Measurements from ENCODE around the gene KRTAP25-1.
A peak's percentile ranks its signal among the peaks of the same experiment; 100 is the strongest.

KRTAP25-1 gene

DNA sequence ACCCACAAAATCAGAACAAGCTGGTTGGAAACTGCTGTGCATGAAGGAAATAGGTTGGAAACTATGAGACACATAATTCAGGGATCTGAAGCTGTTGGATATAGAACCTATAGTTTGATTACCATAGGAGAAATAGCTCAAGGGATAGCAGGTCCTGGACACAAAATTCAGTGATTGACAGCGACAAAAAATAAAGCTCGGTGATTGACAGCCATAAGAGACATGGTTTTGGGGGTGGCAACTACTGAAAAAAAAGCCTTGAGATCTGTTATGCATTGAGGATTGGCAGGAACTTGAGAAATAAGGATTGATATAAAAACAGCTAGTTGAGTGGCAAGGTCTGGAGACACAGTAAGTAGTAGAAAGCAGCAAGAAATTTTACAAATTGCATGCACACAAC, at the start of gene KRTAP25-1:
KRTAP25-1 (minus strand) TSS at position 300 of the 400 bp plus-strand sequence; CDS start at position 276, 24 bp downstream.
- no peak for DNase-seq (ENCODE audit: low spot score)

- no peak for DNase-seq (ENCODE audit: low spot score)
These were observed 49.4 kb upstream of the KRTAP25-1 start for GRCh38 chr21:30338717-30339116.

DNA sequence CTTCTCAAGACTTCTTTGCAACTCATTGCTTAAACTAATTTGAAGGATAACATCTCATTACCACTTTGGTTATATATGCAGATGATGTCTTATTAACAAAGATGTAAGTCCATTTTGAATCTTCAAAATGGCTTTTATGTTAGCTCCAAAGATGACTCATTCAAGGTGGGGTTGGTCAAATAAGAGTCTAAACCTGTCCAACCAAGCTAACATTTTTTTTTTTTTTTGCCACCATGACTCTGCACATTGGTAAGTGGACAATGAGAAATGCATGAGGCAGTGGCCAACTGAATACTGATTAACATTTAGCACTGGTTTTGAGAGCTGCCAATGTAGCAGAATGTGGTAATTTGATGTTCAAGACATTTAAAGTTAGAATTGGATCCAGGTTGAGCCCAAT, 48.5 kb upstream of the KRTAP25-1 start:
- DNase-seq (ENCODE audit: low spot score) = no peak

DNA sequence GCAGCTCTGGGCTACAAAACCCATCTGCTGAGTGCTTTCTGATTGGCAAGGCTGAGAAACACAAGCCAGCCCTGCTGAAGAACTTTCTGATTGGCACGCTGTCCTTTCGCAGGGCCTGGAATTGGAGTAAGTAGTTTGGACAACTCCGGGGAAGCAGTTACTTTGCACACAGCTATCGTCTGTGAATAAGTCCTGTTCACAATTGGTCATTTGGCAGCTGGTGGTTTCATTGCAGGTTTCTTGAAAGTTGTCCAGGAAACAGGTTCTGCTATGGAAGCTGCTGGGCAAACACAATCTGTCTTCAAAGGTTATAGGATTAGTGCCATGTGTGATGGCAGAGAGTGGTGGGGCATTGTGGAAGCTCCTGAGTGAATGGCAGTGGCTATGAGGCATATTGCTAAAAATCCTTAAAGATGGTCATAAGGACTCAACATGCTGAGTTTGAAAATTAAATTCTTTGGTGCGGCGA, 48.0 kb upstream of the KRTAP25-1 start, which contains the start of gene KRTAP27-1:
KRTAP27-1 (minus strand) TSS at position 419 of the 469 bp plus-strand sequence; CDS start at position 393, 26 bp downstream.
- DNase-seq (ENCODE audit: low spot score) = no peak

DNA sequence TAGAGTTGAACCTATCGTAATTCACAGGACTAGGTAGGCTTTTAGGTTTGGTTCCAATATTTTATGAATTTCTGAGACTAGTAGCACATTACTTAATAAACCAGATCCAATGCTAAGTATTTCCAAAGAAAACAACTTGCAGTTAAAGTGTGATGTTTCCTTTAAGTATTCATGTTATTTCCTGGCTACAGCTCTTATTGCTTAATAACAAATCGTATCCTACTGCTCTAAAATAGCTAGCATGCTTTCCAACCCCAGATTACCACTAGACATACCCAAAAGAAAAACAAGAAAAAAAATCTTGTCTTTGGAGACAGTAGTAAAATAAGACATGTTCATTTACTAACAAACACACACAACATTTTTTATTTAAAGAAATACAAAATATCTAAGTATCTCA, 47.3 kb upstream of the KRTAP25-1 start:
- no peak for DNase-seq (ENCODE audit: low spot score)

- DNase-seq (ENCODE audit: low spot score) = no peak
These were observed 44.4 kb upstream of the KRTAP25-1 start for GRCh38 chr21:30333736-30334135.

GRCh38 chr21:30332681-30333080, 43.4 kb upstream of the KRTAP25-1 start:
- DNase-seq (ENCODE audit: low spot score) = no peak

- no peak for DNase-seq (ENCODE audit: low spot score)
These were observed 40.0 kb upstream of the KRTAP25-1 start for GRCh38 chr21:30329203-30329875.

- no peak for DNase-seq (ENCODE audit: low spot score)
These were observed 37.1 kb upstream of the KRTAP25-1 start for GRCh38 chr21:30326390-30326789.

DNA sequence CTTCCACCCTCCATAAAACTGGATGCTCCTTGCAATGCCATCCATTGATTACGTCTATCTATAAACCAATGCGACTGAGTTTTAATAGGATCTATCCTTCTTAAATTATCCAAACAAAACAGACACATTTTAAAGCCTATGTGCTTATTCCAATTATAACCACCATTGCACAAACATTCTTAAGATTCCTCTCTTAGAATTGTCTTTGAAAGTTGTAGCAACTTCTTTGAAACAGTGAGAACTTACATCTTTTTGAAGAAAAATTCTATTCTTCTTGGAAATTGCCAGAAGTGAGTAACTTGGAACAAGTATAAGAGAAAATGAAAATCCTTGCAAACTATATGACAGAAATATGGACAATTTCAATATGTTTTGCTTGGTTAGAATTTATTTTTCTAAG, 30.9 kb upstream of the KRTAP25-1 start, which contains the start of gene KRTAP26-1:
KRTAP26-1 (minus strand) TSS at position 101 of the 400 bp plus-strand sequence. CDS start 280 bp downstream, outside the sequence.
- no peak for DNase-seq (ENCODE audit: low spot score)

- DNase-seq (ENCODE audit: low spot score) = no peak
These were observed 26.4 kb upstream of the KRTAP25-1 start for GRCh38 chr21:30315701-30316100.

DNA sequence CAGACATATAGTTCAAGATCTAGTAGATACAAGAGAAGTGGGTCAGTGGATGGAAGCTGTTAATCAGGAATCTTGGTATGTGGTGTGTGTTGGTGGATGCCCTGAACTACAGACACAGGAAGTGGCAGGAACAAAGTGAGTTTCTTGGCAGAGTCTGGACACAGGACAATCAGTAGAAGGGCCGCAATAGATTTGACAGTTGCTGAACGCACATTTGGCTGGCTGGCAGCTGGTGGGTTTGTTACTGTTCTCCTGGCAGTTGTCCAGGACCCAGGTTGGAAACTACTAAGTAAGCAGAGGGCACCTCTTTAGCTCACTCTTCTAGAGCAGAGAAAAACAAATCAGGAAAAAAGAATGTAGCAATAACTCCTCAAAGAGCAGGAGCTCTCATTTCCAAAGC, 17.6 kb upstream of the KRTAP25-1 start:
- DNase-seq (ENCODE audit: low spot score) = no peak

- no peak for DNase-seq (ENCODE audit: low spot score)
These were observed 15.8 kb upstream of the KRTAP25-1 start for GRCh38 chr21:30305136-30305535.

- no peak for DNase-seq (ENCODE audit: low spot score)
These were observed 6.5 kb downstream of the KRTAP25-1 start, which contains the start of gene KRTAP24-1 for GRCh38 chr21:30282850-30283249. Gene KRTAP24-1, minus strand, starts transcription at chr21:30282950. Its CDS starts 18 bp downstream, at chr21:30282932.

GRCh38 chr21:30271611-30272010, 17.7 kb downstream of the KRTAP25-1 start:
- DNase-seq (ENCODE audit: low spot score) = no peak

DNA sequence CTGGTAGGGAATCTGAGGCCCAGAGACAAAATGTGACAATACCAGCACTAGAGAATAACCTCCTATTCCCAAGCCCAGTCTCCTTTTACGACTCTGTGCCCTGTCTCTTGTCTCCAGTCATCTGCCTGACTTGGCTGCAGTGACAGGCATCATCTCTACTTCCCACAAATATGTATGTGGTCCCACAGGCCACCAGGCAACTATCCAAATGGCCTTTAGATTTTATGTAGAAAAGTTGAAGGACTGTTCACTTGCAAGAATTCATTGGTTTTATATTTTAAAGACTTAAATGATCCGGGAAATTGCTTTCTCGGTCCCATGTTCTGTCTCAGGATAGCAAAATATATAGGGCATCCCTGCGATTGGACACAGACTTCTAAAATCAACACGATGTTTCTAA, 18.2 kb downstream of the KRTAP25-1 start:
- no peak for DNase-seq (ENCODE audit: low spot score)

- DNase-seq (ENCODE audit: low spot score) = no peak
These were observed 19.3 kb downstream of the KRTAP25-1 start for GRCh38 chr21:30269803-30270530.

DNA sequence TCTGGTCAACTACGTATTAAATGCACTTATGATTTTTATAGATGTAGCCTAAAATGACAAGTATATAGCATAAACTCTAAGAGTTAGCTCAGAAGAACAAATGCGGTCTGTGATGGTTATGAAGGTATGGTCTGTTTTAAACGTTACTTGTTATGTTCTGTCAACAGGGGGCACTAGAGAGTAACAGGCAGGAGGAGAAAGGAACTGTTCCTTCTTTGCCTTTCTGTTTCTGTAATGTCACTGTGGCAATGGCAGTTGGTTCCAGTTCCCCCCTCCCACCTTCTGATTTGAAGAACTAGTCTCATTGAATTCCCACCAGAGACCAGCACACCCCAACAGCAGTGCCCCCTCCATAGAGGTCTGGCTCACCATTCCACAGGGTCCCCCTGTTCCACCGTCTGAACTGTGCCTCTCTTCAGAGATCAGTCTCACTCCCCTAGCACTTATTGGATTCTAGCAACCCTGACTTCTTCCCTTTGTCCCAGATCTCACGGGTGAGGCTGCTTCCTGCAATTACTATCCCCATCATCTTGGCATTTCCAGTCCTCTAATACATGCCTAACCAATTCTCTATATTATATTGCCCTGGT, 20.6 kb downstream of the KRTAP25-1 start:
- no peak for DNase-seq (ENCODE audit: low spot score)

- peak; percentile 19 for DNase-seq (ENCODE audit: low spot score)
These were observed 31.5 kb downstream of the KRTAP25-1 start for GRCh38 chr21:30257773-30258172.

- no peak for DNase-seq (ENCODE audit: low spot score)
These were observed 33.2 kb downstream of the KRTAP25-1 start for GRCh38 chr21:30256100-30256499.

DNA sequence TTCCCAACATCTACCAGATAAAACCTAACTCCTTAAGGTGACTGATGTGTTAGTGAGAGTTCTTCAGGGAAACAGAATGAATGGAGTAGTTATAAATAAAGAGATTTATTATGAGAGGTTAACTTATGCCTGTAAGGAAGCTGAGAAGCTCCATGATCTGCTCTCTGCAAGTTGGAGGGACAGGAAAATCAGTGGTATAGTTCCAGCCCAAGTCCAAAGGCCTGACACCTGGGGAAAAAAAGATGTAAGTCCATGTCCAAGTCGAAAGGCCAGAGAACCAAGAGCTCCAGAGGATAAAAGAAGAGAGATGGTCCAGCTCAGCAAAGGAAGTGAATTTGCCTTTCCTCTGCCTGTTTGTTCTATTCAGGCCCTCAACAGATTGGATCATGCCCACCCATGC, 33.6 kb downstream of the KRTAP25-1 start:
- no peak for DNase-seq (ENCODE audit: low spot score)

DNA sequence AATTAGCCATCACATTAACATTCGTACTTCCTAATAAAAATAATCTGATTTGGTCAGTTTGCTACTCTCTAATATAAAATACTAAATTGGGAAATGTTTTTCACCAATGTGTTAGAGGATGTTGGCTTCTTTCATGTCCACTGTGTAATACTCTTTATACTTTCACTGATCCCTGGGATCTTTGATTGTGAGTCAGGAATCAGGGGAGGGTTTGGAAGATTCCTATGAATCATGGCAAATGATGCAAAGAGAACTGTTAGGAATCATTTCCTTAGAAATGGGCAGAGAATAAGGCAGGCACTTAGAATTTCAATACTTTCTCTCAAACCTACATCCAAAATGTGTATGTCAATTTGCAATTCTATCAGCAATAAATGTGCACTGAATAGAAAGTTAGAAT, 37.5 kb downstream of the KRTAP25-1 start:
- DNase-seq (ENCODE audit: low spot score) = no peak

DNA sequence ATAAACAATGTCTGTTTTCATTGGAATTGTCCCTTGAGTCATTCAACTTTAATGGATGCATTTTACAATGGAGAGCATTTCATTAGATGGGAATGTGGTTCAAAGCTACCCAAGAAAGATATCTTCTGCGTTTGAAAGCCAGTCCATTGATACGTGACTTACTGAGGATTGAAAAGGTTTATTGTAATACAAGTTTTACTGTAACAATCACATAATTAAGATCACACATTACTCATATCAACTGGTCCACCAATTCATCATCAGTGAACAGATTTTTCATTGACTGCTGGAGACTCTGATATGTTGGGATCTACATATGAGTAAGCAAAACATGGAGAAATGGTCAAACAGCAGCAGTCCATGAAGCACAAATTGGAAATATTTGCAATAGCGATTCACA, 39.4 kb downstream of the KRTAP25-1 start:
- no peak for DNase-seq (ENCODE audit: low spot score)
